ENCODE results near the gene CLN6. TPM values are rescaled to one million over a fixed set of nuclear protein-coding genes. Genes with fewer than 3 reads are reported as not detected.

The CLN6 gene
- total RNA-seq, 1 experiment from 2014 or later: 71.9 TPM

DNA sequence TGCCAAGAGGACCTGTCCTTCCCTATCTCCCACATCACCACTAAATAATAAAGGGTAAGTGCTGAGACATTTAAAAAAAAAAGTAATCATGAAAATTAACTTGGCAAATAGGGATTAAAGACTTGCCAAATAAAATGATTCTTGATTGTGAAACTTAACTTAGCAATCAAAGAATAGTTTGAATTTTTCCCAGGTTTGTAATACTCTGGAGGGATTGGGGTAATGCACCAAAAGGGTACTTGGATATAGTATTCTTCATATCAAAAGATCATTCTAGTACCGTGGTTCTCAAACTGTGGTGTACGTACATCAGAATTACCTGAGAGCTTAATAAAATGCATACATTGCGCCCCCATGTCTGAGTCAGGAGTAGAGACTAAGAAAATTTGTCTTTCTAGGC is 52.9 kb downstream of the CLN6 start:
- Histone ChIP-seq H3T11ph (ENCODE audit: low read length) (no peak overlapping the region), H4K91ac (ENCODE audit: insufficient read length, low read depth, low read length) (no peak overlapping the region), H3K79me1 (ENCODE audit: insufficient read depth, low read depth, low read length, poor library complexity, severe bottlenecking) (no peaks in the 10 kb centered on the region), H3K9ac (ENCODE audit: extremely low read depth, insufficient read length, low read length) (no peak overlapping the region), H3K4me2 (ENCODE audit: insufficient read depth, insufficient read length, low read length) (no peak overlapping the region), H3K56ac (ENCODE audit: insufficient read length, low read depth, low read length) (no peak overlapping the region), H2AFZ (ENCODE audit: low read length) (no peak overlapping the region), H2BK12ac (ENCODE audit: insufficient read length, low read depth, low read length) (no peak overlapping the region), H3K18ac (ENCODE audit: insufficient read length, low read depth, low read length) (no peak overlapping the region), H4K20me1 (ENCODE audit: control insufficient read depth, insufficient read depth, insufficient read length) (no peaks in the 10 kb centered on the region), H2BK5ac (ENCODE audit: insufficient read length, low read length) (no peak overlapping the region), H3K9me3 (ENCODE audit: control insufficient read depth, low read depth, low read length) (no peaks in the 10 kb centered on the region), H2AK5ac (ENCODE audit: insufficient read length, low read length) (no peak overlapping the region), H3K23me2 (ENCODE audit: insufficient read length, low read depth, low read length, poor library complexity, severe bottlenecking) (no peaks in the 10 kb centered on the region), H3K27me3 (ENCODE audit: insufficient read depth, low read length) (no peaks in the 10 kb centered on the region), H3K4ac (ENCODE audit: low read depth, low read length) (no peak overlapping the region), H3K23ac (ENCODE audit: insufficient read length, low read depth, low read length) (no peak overlapping the region), H3K79me2 (ENCODE audit: insufficient read depth, low read length) (0 out of 2 replicates have a peak, but pooled peaks cover 2% of the 10 kb centered on the region), H3K27ac (ENCODE audit: insufficient read length, low read depth, low read length) (no peak overlapping the region), H2BK15ac (ENCODE audit: low read depth, low read length) (no peak overlapping the region), H2BK20ac (ENCODE audit: low read depth, low read length, poor library complexity, severe bottlenecking) (no peak overlapping the region), H3K4me1 (ENCODE audit: insufficient read depth, low read length) (no peaks in the 10 kb centered on the region), H4K5ac (ENCODE audit: insufficient read length, low read depth, low read length) (no peak overlapping the region), H4K8ac (replicated peaks; ENCODE audit: insufficient read length, low read depth, low read length) (no peak overlapping the region), H2BK120ac (ENCODE audit: low read depth, low read length, poor library complexity, severe bottlenecking) (no peak overlapping the region), H3K14ac (ENCODE audit: insufficient read depth, low read length) (no peak overlapping the region)
- TF ChIP-seq, protein P1, sequence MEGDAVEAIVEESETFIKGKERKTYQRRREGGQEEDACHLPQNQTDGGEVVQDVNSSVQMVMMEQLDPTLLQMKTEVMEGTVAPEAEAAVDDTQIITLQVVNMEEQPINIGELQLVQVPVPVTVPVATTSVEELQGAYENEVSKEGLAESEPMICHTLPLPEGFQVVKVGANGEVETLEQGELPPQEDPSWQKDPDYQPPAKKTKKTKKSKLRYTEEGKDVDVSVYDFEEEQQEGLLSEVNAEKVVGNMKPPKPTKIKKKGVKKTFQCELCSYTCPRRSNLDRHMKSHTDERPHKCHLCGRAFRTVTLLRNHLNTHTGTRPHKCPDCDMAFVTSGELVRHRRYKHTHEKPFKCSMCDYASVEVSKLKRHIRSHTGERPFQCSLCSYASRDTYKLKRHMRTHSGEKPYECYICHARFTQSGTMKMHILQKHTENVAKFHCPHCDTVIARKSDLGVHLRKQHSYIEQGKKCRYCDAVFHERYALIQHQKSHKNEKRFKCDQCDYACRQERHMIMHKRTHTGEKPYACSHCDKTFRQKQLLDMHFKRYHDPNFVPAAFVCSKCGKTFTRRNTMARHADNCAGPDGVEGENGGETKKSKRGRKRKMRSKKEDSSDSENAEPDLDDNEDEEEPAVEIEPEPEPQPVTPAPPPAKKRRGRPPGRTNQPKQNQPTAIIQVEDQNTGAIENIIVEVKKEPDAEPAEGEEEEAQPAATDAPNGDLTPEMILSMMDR (conservative IDR thresholded peaks at IDR 0.05): no peak
- no peak overlapping the region for H3K27ac Mint-ChIP-seq
- H3K36me3 Mint-ChIP-seq (ENCODE audit: insufficient read depth in 1 of 3, low read depth in 3 of 3): peaks cover 7 to 38% (median 36%) of the 10 kb centered on the region in 3 experiments; a peak in 6 of 7 replicates
- no peaks in the 10 kb centered on the region for H3K27me3 Mint-ChIP-seq (ENCODE audit: low read depth)
- no peak overlapping the region for H3K4me3 Mint-ChIP-seq
- no CpG with 5 or more reads among the region's 3 CpGs for WGBS (ENCODE audit: extremely low coverage, insufficient read length, low lambda C conversion rate)
- DNase-seq: no peak
- no peaks in the 10 kb centered on the region for H3K9me3 Mint-ChIP-seq
- H3K4me1 Mint-ChIP-seq: no peaks in the 10 kb centered on the region

Data from H9 (cell line).